ENCODE measurements around the gene SNED1. TPM values are rescaled to one million over a fixed set of nuclear protein-coding genes. Genes with fewer than 3 reads are reported as not detected.

The SNED1 gene
- total RNA-seq, 1 donor from 2014 or later = 0.26 TPM

- peak overlapping the region; percentile 34 for H3K4me3 ChIP-seq (ENCODE audit: low read depth, low read length)
- no peak for FAIRE-seq
- H3K36me3 ChIP-seq (ENCODE audit: control insufficient read depth, insufficient read depth, low read length) = no peaks in the 10 kb centered on the region
- TF ChIP-seq CTCF (IDR thresholded peaks at IDR 0.05; ENCODE audit: insufficient read depth, low read length, severe bottlenecking) = no peak
- H3K27me3 ChIP-seq (ENCODE audit: control insufficient read depth, insufficient read depth, low read length) = no peaks in the 10 kb centered on the region
- DNase-seq (ENCODE audit: low read depth) = no peak
These were observed 64.7 kb downstream of the SNED1 start for GRCh38 chr2:241063093-241063551.

- DNase-seq (ENCODE audit: low read depth) (no peak), FAIRE-seq (no peak)
- TF ChIP-seq CTCF (IDR thresholded peaks at IDR 0.05; ENCODE audit: insufficient read depth, low read length, severe bottlenecking) = peak; percentile 6
- Histone ChIP-seq H3K27me3 (ENCODE audit: control insufficient read depth, insufficient read depth, low read length) (no peaks in the 10 kb centered on the region), H3K4me3 (ENCODE audit: low read depth, low read length) (peak overlapping the region; percentile 34), H3K36me3 (ENCODE audit: control insufficient read depth, insufficient read depth, low read length) (no peaks in the 10 kb centered on the region)
These were observed 65.2 kb downstream of the SNED1 start for GRCh38 chr2:241063587-241063986.

DNA sequence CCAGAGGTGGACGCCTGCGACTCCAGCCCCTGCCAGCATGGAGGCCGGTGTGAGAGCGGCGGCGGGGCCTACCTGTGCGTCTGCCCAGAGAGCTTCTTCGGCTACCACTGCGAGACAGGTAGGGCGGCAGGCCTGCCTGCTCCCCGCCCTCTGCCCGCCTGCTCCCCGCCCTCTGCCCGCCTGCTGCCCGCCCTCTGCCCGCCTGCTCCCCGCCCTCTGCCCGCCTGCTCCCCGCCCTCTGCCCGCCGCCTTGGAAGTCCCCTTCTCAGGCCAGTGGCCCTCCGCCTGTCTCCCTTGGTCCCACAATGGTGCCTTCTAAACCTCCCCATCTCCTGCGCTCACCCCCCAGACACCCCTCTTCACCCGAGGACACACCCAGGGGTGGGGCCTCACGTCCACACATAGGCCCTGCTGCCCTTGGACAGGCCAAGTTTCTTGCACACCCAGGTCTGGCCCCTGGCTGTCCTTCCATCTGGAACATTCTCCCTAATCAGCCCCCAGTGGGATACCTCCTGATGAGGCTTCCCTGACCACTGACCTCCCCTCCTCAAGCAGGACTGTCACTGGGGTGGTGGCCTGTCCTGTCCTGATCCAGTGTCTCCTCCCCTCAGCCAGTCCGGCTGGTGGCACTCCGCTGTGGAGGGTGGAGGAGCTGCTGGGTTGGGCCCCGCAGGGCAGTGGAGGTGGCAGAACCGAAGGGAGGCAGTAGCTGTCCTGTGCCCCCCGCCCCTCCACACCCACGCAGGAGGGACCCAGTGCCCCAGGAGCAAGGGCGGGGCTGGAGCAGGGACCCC lies 65.8 kb downstream of the SNED1 start:
- DNase-seq (ENCODE audit: low read depth) (peak; percentile 9), FAIRE-seq (no peak)
- Histone ChIP-seq H3K4me3 (ENCODE audit: low read depth, low read length) (peak overlapping the region; percentile 34), H3K27me3 (ENCODE audit: control insufficient read depth, insufficient read depth, low read length) (no peaks in the 10 kb centered on the region), H3K36me3 (ENCODE audit: control insufficient read depth, insufficient read depth, low read length) (no peaks in the 10 kb centered on the region)
- TF ChIP-seq CTCF (IDR thresholded peaks at IDR 0.05; ENCODE audit: insufficient read depth, low read length, severe bottlenecking) = no peak

GRCh38 chr2:241064802-241065354 lies 66.5 kb downstream of the SNED1 start:
- DNase-seq (ENCODE audit: low read depth) (no peak), FAIRE-seq (no peak)
- TF ChIP-seq CTCF (IDR thresholded peaks at IDR 0.05; ENCODE audit: insufficient read depth, low read length, severe bottlenecking) = no peak
- no peak overlapping the region for H3K4me3 ChIP-seq (ENCODE audit: low read depth, low read length)
- H3K27me3 ChIP-seq (ENCODE audit: control insufficient read depth, insufficient read depth, low read length) = no peaks in the 10 kb centered on the region
- H3K36me3 ChIP-seq (ENCODE audit: control insufficient read depth, insufficient read depth, low read length) = no peaks in the 10 kb centered on the region

DNA sequence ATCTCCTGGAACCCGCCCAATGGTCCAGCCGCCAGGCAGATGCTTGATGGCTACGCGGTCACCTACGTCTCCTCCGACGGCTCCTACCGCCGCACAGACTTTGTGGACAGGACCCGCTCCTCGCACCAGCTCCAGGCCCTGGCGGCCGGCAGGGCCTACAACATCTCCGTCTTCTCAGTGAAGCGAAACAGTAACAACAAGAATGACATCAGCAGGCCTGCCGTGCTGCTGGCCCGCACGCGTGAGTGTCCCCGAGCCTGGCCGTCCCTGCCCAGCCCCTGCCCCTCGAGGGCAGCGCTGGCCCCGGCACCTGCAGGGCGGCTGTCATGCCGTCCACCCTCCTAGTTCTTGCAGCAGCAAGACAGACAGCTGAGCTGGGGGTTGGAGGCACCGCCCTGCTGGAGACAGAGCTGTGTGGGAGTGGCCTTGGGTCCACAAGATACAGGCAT lies 67.0 kb downstream of the SNED1 start:
- Histone ChIP-seq H3K36me3 (ENCODE audit: control insufficient read depth, insufficient read depth, low read length) (no peaks in the 10 kb centered on the region), H3K4me3 (ENCODE audit: low read depth, low read length) (no peak overlapping the region), H3K27me3 (ENCODE audit: control insufficient read depth, insufficient read depth, low read length) (no peaks in the 10 kb centered on the region)
- DNase-seq (ENCODE audit: low read depth) = no peak
- no peak for TF ChIP-seq CTCF (IDR thresholded peaks at IDR 0.05; ENCODE audit: insufficient read depth, low read length, severe bottlenecking)
- no peak for FAIRE-seq
